HepG2 (cell line): ENCODE data around the gene THSD8. TPM values are rescaled to one million over a fixed set of nuclear protein-coding genes. Genes with fewer than 3 reads are reported as not detected.

Source experiments
- ATF4 ChIP-seq, 2 experiments: fragments of 450-650 bp in 1 of 2; sonication (generic) in 1 of 2; formaldehyde crosslinking; IDR thresholded peaks; 2 replicates each; pipeline versions ENCODE4 v1.5.0 to v1.8.0; 2020 to 2022; ENCODE audit warnings: mild to moderate bottlenecking in 1 of 2, missing genetic modification reagents in 1 of 2
- BRD4 ChIP-seq: sonication (generic); formaldehyde crosslinking; IDR thresholded peaks from 2 replicates; pipeline ENCODE4 v1.4.0; 2020; ENCODE audit warnings: missing genetic modification reagents
- FOXJ3 ChIP-seq: sonication (generic); formaldehyde crosslinking; IDR thresholded peaks from 2 replicates; pipeline ENCODE4 v1.4.0; 2020; ENCODE audit warnings: missing genetic modification reagents, mild to moderate bottlenecking, borderline replicate concordance
- GATAD2A ChIP-seq: IDR thresholded peaks from 2 replicates; pipeline ENCODE4 v1.6.1; 2016
- HIC2 ChIP-seq: sonication (generic); formaldehyde crosslinking; IDR thresholded peaks from 2 replicates; pipeline ENCODE4 v1.9.0; 2022; ENCODE audit warnings: low read depth, missing genetic modification reagents
- MBD4 ChIP-seq: IDR thresholded peaks from 2 replicates; pipeline ENCODE4 v1.6.1; 2012; ENCODE audit warnings: low read length, inconsistent platforms, borderline replicate concordance
- MIXL1 ChIP-seq: IDR thresholded peaks from 2 replicates; pipeline ENCODE4 v1.6.1; 2016
- RCOR2 ChIP-seq: IDR thresholded peaks from 2 replicates; pipeline ENCODE4 v1.6.1; 2016; ENCODE audit warnings: missing biosample characterization, missing genetic modification reagents
- SOX5 ChIP-seq: IDR thresholded peaks from 2 replicates; pipeline ENCODE4 v1.6.1; 2016; ENCODE audit warnings: borderline replicate concordance
- TCF7L2 ChIP-seq: IDR thresholded peaks from 2 replicates; pipeline ENCODE4 v1.6.1; 2011; ENCODE audit warnings: mild to moderate bottlenecking, low read depth, low read length, moderate library complexity
- ZBTB1 ChIP-seq: sonication (generic); formaldehyde crosslinking; IDR thresholded peaks from 2 replicates; pipeline ENCODE4 v1.4.0; 2020; ENCODE audit warnings: missing genetic modification reagents, borderline replicate concordance
- ZNF446 ChIP-seq: sonication (generic); formaldehyde crosslinking; IDR thresholded peaks from 2 replicates; pipeline ENCODE4 v1.5.0; 2020; ENCODE audit warnings: mild to moderate bottlenecking, missing genetic modification reagents
- ZNF674 ChIP-seq: sonication (generic); formaldehyde crosslinking; IDR thresholded peaks from 2 replicates; pipeline ENCODE4 v1.5.0; 2020; ENCODE audit warnings: low read depth, mild to moderate bottlenecking, missing genetic modification reagents
- ZNF678 ChIP-seq: sonication (generic); formaldehyde crosslinking; IDR thresholded peaks from 2 replicates; pipeline ENCODE4 v1.4.0; 2020; ENCODE audit warnings: mild to moderate bottlenecking, missing genetic modification reagents
- ZNF883 ChIP-seq: sonication (generic); formaldehyde crosslinking; IDR thresholded peaks from 2 replicates; pipeline ENCODE4 v1.5.1; 2020; ENCODE audit warnings: mild to moderate bottlenecking, missing genetic modification reagents; ENCODE audit errors: not compliant biosample characterization
- polyA plus RNA-seq, 8 experiments: library from polyadenylated mRNA; depleted of rRNA in 3 of 8; stranded (reverse) in 7 of 8; unstranded in 1 of 8; fragments of >200 nt; fragmentation: Illumina TruSeq in 4 of 8; extraction: Trizol in 4 of 8; gene quantifications; 2 replicates each; pipeline versions ENCODE4 v1.2.1 to v1.2.3, GENCODE V29; 2011 to 2016; ENCODE audit warnings: low read depth in 4 of 8, missing spikeins in 1 of 8, mixed read lengths in 1 of 8; ENCODE audit not compliant: insufficient read depth in 1 of 8
- total RNA-seq, 5 experiments: library from RNA; depleted of rRNA; stranded (reverse); fragments of >200 nt; fragmentation: Illumina TruSeq; extraction: Trizol; gene quantifications; 2 replicates each; pipeline ENCODE4 v1.2.3, GENCODE V29; 2016; ENCODE audit warnings: low read depth in 1 of 5
- TF ChIP-seq, protein P1 (sequence below): fragments of 450-650 bp; IDR thresholded peaks from 2 replicates; pipeline ENCODE4 v1.6.1; 2016
- TF ChIP-seq, protein P2 (sequence below): conservative IDR thresholded peaks from 2 replicates; pipeline ENCODE4 v1.6.1; 2018; ENCODE audit warnings: missing genetic modification reagents
- TF ChIP-seq, protein P3 (sequence below): sonication (generic); formaldehyde crosslinking; IDR thresholded peaks from 2 replicates; pipeline ENCODE4 v1.4.0; 2020; ENCODE audit warnings: missing genetic modification reagents
- TF ChIP-seq, protein P4 (sequence below): sonication (generic); formaldehyde crosslinking; IDR thresholded peaks from 2 replicates; pipeline ENCODE4 v1.5.1; 2020; ENCODE audit warnings: missing genetic modification reagents, mild to moderate bottlenecking, borderline replicate concordance

Gene THSD8
- total and polyA plus RNA-seq, 2 of the 13 experiments (the other 11 are each of a cell fraction or from before 2014, with no cell fraction given) = 4.8 to 14.9 TPM

DNA sequence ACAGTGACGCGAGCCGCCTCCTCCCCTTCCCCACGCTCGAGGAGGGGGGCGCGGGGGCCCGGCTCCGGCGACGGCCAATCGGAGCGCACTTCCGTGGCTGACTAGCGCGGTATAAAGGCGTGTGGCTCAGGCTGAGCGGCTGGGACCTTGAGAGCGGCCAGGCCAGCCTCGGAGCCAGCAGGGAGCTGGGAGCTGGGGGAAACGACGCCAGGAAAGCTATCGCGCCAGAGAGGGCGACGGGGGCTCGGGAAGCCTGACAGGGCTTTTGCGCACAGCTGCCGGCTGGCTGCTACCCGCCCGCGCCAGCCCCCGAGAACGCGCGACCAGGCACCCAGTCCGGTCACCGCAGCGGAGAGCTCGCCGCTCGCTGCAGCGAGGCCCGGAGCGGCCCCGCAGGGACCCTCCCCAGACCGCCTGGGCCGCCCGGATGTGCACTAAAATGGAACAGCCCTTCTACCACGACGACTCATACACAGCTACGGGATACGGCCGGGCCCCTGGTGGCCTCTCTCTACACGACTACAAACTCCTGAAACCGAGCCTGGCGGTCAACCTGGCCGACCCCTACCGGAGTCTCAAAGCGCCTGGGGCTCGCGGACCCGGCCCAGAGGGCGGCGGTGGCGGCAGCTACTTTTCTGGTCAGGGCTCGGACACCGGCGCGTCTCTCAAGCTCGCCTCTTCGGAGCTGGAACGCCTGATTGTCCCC, 10.4 kb upstream of the THSD8 start, which contains the start of gene JUNB (continued):
- TF ChIP-seq, protein P1, sequence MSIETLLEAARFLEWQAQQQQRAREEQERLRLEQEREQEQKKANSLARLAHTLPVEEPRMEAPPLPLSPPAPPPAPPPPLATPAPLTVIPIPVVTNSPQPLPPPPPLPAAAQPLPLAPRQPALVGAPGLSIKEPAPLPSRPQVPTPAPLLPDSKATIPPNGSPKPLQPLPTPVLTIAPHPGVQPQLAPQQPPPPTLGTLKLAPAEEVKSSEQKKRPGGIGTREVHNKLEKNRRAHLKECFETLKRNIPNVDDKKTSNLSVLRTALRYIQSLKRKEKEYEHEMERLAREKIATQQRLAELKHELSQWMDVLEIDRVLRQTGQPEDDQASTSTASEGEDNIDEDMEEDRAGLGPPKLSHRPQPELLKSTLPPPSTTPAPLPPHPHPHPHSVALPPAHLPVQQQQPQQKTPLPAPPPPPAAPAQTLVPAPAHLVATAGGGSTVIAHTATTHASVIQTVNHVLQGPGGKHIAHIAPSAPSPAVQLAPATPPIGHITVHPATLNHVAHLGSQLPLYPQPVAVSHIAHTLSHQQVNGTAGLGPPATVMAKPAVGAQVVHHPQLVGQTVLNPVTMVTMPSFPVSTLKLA = no peak; the same call in none of the 2 replicates
- TF ChIP-seq, protein P2, sequence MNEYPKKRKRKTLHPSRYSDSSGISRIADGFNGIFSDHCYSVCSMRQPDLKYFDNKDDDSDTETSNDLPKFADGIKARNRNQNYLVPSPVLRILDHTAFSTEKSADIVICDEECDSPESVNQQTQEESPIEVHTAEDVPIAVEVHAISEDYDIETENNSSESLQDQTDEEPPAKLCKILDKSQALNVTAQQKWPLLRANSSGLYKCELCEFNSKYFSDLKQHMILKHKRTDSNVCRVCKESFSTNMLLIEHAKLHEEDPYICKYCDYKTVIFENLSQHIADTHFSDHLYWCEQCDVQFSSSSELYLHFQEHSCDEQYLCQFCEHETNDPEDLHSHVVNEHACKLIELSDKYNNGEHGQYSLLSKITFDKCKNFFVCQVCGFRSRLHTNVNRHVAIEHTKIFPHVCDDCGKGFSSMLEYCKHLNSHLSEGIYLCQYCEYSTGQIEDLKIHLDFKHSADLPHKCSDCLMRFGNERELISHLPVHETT (CRISPR knock-in tag) = peak; percentile 36; the same call in 1 of the 2 replicates
- TF ChIP-seq ZNF446 = no peak
- TF ChIP-seq ATF4 (CRISPR knock-in tag; IDR thresholded peaks at IDR 0.05) = peak in 1 of 2 experiments; percentile 59; a peak in 2 of 4 replicates
- peak; percentile 74; the same call in 1 of the 2 replicates for TF ChIP-seq ZBTB1 (CRISPR knock-in tag)
- TF ChIP-seq HIC2 (CRISPR knock-in tag) = no peak
- TF ChIP-seq ZNF674 (CRISPR knock-in tag) = 0 out of 2 replicates have a peak, but pooled peaks have one; percentile 56
- no peak for TF ChIP-seq MBD4
- TF ChIP-seq ZNF883 = peak; percentile 87
- TF ChIP-seq RCOR2 (CRISPR knock-in tag) = no peak
- TF ChIP-seq MIXL1 = peak; percentile 85; the same call in 1 of the 2 replicates
- peak; percentile 66; the same call in 1 of the 2 replicates for TF ChIP-seq SOX5 (CRISPR knock-in tag)
- TF ChIP-seq GATAD2A (CRISPR knock-in tag) = peak; percentile 91
- TF ChIP-seq, protein P3, sequence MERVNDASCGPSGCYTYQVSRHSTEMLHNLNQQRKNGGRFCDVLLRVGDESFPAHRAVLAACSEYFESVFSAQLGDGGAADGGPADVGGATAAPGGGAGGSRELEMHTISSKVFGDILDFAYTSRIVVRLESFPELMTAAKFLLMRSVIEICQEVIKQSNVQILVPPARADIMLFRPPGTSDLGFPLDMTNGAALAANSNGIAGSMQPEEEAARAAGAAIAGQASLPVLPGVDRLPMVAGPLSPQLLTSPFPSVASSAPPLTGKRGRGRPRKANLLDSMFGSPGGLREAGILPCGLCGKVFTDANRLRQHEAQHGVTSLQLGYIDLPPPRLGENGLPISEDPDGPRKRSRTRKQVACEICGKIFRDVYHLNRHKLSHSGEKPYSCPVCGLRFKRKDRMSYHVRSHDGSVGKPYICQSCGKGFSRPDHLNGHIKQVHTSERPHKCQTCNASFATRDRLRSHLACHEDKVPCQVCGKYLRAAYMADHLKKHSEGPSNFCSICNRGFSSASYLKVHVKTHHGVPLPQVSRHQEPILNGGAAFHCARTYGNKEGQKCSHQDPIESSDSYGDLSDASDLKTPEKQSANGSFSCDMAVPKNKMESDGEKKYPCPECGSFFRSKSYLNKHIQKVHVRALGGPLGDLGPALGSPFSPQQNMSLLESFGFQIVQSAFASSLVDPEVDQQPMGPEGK (CRISPR knock-in tag) = peak; percentile 98
- TF ChIP-seq, protein P4, sequence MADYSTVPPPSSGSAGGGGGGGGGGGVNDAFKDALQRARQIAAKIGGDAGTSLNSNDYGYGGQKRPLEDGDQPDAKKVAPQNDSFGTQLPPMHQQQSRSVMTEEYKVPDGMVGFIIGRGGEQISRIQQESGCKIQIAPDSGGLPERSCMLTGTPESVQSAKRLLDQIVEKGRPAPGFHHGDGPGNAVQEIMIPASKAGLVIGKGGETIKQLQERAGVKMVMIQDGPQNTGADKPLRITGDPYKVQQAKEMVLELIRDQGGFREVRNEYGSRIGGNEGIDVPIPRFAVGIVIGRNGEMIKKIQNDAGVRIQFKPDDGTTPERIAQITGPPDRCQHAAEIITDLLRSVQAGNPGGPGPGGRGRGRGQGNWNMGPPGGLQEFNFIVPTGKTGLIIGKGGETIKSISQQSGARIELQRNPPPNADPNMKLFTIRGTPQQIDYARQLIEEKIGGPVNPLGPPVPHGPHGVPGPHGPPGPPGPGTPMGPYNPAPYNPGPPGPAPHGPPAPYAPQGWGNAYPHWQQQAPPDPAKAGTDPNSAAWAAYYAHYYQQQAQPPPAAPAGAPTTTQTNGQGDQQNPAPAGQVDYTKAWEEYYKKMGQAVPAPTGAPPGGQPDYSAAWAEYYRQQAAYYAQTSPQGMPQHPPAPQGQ (CRISPR knock-in tag) = no peak
- TF ChIP-seq TCF7L2 = no peak
- TF ChIP-seq ZNF678 = no peak
- TF ChIP-seq BRD4 (CRISPR knock-in tag) = no peak; the same call in 1 of the 2 replicates
- TF ChIP-seq FOXJ3 (CRISPR knock-in tag) = 0 out of 2 replicates have a peak, but pooled peaks have one; percentile 49
